Colonic mucosa (tissue), 4 donors: ENCODE data around the gene CRAMP1. TPM values are rescaled to one million over a fixed set of nuclear protein-coding genes. Genes with fewer than 3 reads are reported as not detected.

ENCODE experiments used
- DNase-seq: peaks from one replicate; pipeline ENCODE4 v3.0.0-alpha.2; 2020
- H3K27ac ChIP-seq: fragments of 200-600 bp; one replicate; pipeline ENCODE4 v1.8.0; 2021
- H3K27me3 ChIP-seq: fragments of 200-600 bp; one replicate; pipeline ENCODE4 v1.8.0; 2021
- H3K36me3 ChIP-seq: fragments of 200-600 bp; one replicate; pipeline ENCODE4 v1.8.0; 2021
- H3K4me1 ChIP-seq: fragments of 200-600 bp; one replicate; pipeline ENCODE4 v1.8.0; 2021; ENCODE audit warnings: mild to moderate bottlenecking
- H3K4me3 ChIP-seq: fragments of 200-600 bp; one replicate; pipeline ENCODE4 v1.8.0; 2021
- H3K9ac ChIP-seq, 2 donors: one replicate each; pipeline ENCODE4 v1.7.0; 2013; ENCODE audit warnings: control low read depth in 2 of 2, low read depth in 2 of 2, low read length in 2 of 2
- H3K9me3 ChIP-seq: fragments of 200-600 bp; one replicate; pipeline ENCODE4 v1.8.0; 2021
- intact Hi-C: fragments of 100-400 bp; cut with DNase I; formaldehyde crosslinking; loops from one replicate; pipeline ENCODE4 v1.14.1; 2022
- total RNA-seq, 2 donors: library from RNA; stranded (reverse); fragmentation: NEBNext Ultra II Directional in 1 of 2; extraction: Animal tissue kit (Norgen Biotek cat#: 25700) in 1 of 2; gene quantifications; one replicate each; pipeline ENCODE4 v1.2.1, GENCODE V29; 2021
- TF ChIP-seq, protein P1 (sequence below): fragments of 200-600 bp; IDR thresholded peaks from one replicate; pipeline ENCODE4 v1.8.0; 2022; ENCODE audit warnings: antibody characterized with exemption, mild to moderate bottlenecking
- donor health status: healthy.
- donor health status: DM: no; HTN: no; CAD: no.
- donor health status: DM: no; HTN: no; CAD: no.

The CRAMP1 gene
- total RNA-seq, 2 donors from 2014 or later, result 13.6 to 17.1 TPM

DNA sequence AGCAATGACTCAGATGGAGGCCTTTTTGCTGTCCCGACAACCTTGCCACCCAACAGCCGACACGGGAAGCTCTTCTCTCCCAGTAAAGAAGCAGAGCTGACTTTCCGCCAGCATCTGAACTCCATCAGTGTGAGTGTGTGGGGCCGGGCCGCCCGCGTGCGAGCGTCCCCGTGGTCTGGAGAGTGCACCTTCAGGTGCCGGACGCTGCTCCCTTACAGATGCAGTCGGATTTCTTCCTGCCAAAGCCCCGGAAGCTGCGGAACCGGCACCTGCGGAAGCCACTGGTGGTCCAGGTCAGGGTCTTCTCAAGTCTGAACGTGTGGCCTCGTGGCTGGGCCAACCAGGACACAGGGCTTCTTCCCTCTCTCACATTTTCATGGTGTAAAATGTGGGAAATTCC lies 50.4 kb downstream of the CRAMP1 start:
- no peaks in the 10 kb centered on the region for H3K27me3 ChIP-seq
- H3K27ac ChIP-seq, result no peak overlapping the region
- intact Hi-C loops, result no loop called here
- no peaks in the 10 kb centered on the region for H3K4me1 ChIP-seq
- peaks cover 20% of the 10 kb centered on the region for H3K36me3 ChIP-seq
- H3K4me3 ChIP-seq, result no peak overlapping the region
- no peaks in the 10 kb centered on the region for H3K9me3 ChIP-seq
- TF ChIP-seq, protein P1, sequence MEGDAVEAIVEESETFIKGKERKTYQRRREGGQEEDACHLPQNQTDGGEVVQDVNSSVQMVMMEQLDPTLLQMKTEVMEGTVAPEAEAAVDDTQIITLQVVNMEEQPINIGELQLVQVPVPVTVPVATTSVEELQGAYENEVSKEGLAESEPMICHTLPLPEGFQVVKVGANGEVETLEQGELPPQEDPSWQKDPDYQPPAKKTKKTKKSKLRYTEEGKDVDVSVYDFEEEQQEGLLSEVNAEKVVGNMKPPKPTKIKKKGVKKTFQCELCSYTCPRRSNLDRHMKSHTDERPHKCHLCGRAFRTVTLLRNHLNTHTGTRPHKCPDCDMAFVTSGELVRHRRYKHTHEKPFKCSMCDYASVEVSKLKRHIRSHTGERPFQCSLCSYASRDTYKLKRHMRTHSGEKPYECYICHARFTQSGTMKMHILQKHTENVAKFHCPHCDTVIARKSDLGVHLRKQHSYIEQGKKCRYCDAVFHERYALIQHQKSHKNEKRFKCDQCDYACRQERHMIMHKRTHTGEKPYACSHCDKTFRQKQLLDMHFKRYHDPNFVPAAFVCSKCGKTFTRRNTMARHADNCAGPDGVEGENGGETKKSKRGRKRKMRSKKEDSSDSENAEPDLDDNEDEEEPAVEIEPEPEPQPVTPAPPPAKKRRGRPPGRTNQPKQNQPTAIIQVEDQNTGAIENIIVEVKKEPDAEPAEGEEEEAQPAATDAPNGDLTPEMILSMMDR, result no peak
- H3K9ac ChIP-seq, result no peak overlapping the region
- DNase-seq, result no peak

DNA sequence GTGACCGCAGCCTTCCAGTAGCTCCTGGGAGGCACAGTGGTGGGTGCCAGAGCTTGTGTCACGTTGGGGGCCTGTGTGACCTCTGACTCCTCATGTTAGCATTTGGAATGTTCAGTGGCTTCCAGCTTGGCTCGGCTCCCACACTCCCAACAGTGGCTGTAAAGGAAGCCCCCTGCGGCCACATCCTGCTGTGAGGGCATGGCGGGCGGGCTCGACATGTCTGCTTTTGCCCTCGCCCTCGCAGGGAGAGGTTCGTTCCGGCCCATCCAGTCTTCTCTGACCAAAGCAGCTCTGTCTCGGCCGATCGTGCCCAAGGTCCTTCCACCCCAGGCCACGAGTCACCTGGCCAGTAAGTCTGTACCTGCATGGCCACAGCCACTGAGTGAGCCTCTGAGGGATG lies 53.7 kb downstream of the CRAMP1 start:
- Histone ChIP-seq H3K36me3 (peaks cover 20% of the 10 kb centered on the region), H3K9ac (no peak overlapping the region), H3K4me3 (no peak overlapping the region), H3K9me3 (no peaks in the 10 kb centered on the region), H3K27ac (no peak overlapping the region), H3K27me3 (no peaks in the 10 kb centered on the region), H3K4me1 (no peaks in the 10 kb centered on the region)
- TF ChIP-seq, protein P1, result no peak
- intact Hi-C loops, result no loop called here
- DNase-seq, result no peak

DNA sequence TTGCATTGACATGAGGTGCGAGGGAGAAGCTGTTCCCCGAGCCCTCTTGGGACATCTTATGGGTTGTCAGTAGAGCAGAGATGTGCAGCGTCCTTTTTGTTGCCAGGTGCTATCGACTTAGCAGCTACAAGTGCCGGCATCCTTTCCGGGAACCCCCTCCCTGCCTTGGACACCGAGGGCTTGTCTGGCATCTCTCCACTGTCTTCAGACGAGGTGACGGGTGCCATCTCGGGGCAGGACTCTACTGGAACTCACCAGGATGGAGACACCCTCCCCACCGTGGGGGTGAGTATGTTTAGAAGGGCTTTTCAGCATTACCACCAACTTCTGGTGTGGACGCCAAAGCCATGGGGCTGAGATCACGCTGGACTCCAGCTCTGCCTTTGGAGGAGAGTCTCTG lies 54.2 kb downstream of the CRAMP1 start:
- Histone ChIP-seq H3K9ac (no peak overlapping the region), H3K9me3 (no peaks in the 10 kb centered on the region), H3K27ac (no peak overlapping the region), H3K36me3 (peaks cover 23% of the 10 kb centered on the region), H3K4me1 (no peaks in the 10 kb centered on the region), H3K4me3 (no peak overlapping the region), H3K27me3 (no peaks in the 10 kb centered on the region)
- intact Hi-C loops, result no loop called here
- TF ChIP-seq, protein P1, result no peak
- no peak for DNase-seq

DNA sequence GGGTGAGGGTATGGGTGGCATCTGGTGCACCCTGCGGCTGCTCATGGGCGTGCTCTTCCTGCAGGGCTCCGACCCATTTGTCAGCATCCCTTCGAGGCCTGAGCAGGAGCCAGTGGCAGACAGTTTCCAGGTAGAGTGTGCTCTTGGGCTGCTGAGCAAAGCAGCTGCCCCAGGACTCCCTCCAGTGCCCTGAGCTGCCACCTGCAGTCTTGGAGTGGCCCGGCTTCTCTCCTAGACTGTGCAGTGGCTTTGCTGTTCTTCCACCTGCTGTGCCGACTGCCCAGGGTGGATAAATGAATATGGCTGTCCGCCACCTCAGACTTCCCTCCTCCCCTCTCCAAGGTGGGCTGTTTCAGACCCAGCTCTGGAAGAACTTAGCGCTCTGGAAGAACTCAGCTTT lies 55.1 kb downstream of the CRAMP1 start:
- Histone ChIP-seq H3K4me1 (no peaks in the 10 kb centered on the region), H3K27ac (no peak overlapping the region), H3K27me3 (no peaks in the 10 kb centered on the region), H3K4me3 (no peak overlapping the region), H3K9me3 (no peaks in the 10 kb centered on the region), H3K36me3 (peaks cover 24% of the 10 kb centered on the region), H3K9ac (no peak overlapping the region)
- TF ChIP-seq, protein P1, result no peak
- DNase-seq, result no peak
- intact Hi-C loops, result no loop called here

DNA sequence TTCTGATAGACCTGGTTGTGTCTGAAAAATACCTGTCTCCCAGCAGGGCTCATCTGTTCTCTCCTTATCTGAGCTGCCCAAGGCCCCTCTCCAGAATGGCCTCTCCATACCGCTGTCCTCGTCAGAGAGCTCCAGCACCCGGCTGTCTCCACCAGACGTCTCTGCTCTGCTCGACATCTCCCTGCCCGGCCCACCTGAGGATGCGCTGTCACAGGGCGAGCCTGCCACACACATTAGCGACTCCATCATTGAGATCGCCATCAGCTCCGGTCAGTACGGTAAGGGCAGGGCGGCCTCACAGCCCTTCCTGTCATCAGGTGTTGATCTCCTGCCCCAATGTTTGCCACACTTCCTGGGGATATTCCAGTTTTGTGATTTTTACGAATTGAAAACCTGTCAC lies 55.8 kb downstream of the CRAMP1 start:
- Histone ChIP-seq H3K9ac (no peak overlapping the region), H3K36me3 (peaks cover 19% of the 10 kb centered on the region), H3K4me1 (no peaks in the 10 kb centered on the region), H3K27me3 (no peaks in the 10 kb centered on the region), H3K9me3 (no peaks in the 10 kb centered on the region), H3K4me3 (no peak overlapping the region), H3K27ac (no peak overlapping the region)
- no peak for DNase-seq
- TF ChIP-seq, protein P1, result no peak
- intact Hi-C loops, result no loop called here
